HG03060 (cell line): ENCODE measurements around the gene NFIC.
"Not testable (repeated sequence)": the region's sequence is repeated elsewhere in the genome, so short reads cannot be mapped to it uniquely, and the experiment has no call there.

Source experiments
- ATAC-seq: cut with Tn5 transposase; IDR thresholded peaks from one replicate; pipeline ENCODE4 v1.9.1; 2021; ENCODE audit warnings: low read depth, moderate number of reproducible peaks; ENCODE audit not compliant: unreplicated experiment

The NFIC gene

GRCh38 chr19:3396881-3397265 lies 30.5 kb downstream of the NFIC start:
- no peak for ATAC-seq

GRCh38 chr19:3397266-3398022 lies 31.1 kb downstream of the NFIC start:
- no peak for ATAC-seq

GRCh38 chr19:3398114-3398899 lies 31.9 kb downstream of the NFIC start:
- no peak for ATAC-seq

- ATAC-seq, result no peak
These were observed 32.5 kb downstream of the NFIC start for GRCh38 chr19:3398900-3399278.

GRCh38 chr19:3399311-3399710 lies 32.9 kb downstream of the NFIC start:
- ATAC-seq, result not testable (repeated sequence)

GRCh38 chr19:3401004-3401768 lies 34.8 kb downstream of the NFIC start:
- ATAC-seq, result no peak

- ATAC-seq, result no peak
These were observed 36.5 kb downstream of the NFIC start for GRCh38 chr19:3402631-3403443.

- ATAC-seq, result no peak
These were observed 37.3 kb downstream of the NFIC start for GRCh38 chr19:3403489-3404323.

- ATAC-seq, result no peak
These were observed 38.2 kb downstream of the NFIC start for GRCh38 chr19:3404324-3405260.

GRCh38 chr19:3405261-3405653 lies 38.9 kb downstream of the NFIC start:
- no peak for ATAC-seq

- ATAC-seq, result no peak
These were observed 40.3 kb downstream of the NFIC start for GRCh38 chr19:3406571-3407111.

- ATAC-seq, result no peak
These were observed 41.5 kb downstream of the NFIC start for GRCh38 chr19:3407556-3408516.

GRCh38 chr19:3408996-3409345 lies 42.6 kb downstream of the NFIC start:
- no peak for ATAC-seq

GRCh38 chr19:3409346-3410064 lies 43.1 kb downstream of the NFIC start:
- ATAC-seq, result no peak

GRCh38 chr19:3411636-3412035 lies 45.3 kb downstream of the NFIC start:
- ATAC-seq, result no peak

GRCh38 chr19:3412066-3412465 lies 45.7 kb downstream of the NFIC start:
- ATAC-seq, result no peak
